Measurements from ENCODE around the gene ZSCAN1. TPM values are rescaled to one million over a fixed set of nuclear protein-coding genes. Genes with fewer than 3 reads are reported as not detected.
A peak's percentile ranks its signal among the peaks of the same experiment; 100 is the strongest.

ZSCAN1 gene
- total and polyA plus RNA-seq, 2 donors from 2014 or later = 0.98 to 2.8 TPM

- no peaks in the 10 kb centered on the region for H3K27me3 ChIP-seq (ENCODE audit: control insufficient read depth, insufficient read depth, low read length)
- intact Hi-C loops (cut with DNase I) = no loop called here
- peaks cover 0 to 4% (median 0%) of the 10 kb centered on the region in 3 donors for H3K9me3 ChIP-seq (ENCODE audit: control insufficient read depth in 2 of 3, insufficient read depth in 1 of 3, low read length in 3 of 3)
- no peaks in the 10 kb centered on the region for H3K4me1 ChIP-seq (ENCODE audit: control insufficient read depth in 2 of 3, insufficient read depth in 2 of 3, low read depth in 1 of 3, low read length in 3 of 3)
- DNase-seq = peak in 4 of 5 donors; percentile 25 to 84 (median 38)
- peak overlapping the region in 1 of 3 donors; percentile 26 for H3K4me3 ChIP-seq (ENCODE audit: low read length in 3 of 3)
- TF ChIP-seq, protein P1, sequence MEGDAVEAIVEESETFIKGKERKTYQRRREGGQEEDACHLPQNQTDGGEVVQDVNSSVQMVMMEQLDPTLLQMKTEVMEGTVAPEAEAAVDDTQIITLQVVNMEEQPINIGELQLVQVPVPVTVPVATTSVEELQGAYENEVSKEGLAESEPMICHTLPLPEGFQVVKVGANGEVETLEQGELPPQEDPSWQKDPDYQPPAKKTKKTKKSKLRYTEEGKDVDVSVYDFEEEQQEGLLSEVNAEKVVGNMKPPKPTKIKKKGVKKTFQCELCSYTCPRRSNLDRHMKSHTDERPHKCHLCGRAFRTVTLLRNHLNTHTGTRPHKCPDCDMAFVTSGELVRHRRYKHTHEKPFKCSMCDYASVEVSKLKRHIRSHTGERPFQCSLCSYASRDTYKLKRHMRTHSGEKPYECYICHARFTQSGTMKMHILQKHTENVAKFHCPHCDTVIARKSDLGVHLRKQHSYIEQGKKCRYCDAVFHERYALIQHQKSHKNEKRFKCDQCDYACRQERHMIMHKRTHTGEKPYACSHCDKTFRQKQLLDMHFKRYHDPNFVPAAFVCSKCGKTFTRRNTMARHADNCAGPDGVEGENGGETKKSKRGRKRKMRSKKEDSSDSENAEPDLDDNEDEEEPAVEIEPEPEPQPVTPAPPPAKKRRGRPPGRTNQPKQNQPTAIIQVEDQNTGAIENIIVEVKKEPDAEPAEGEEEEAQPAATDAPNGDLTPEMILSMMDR (IDR thresholded peaks at IDR 0.05; ENCODE audit: borderline replicate concordance, extremely low read depth, insufficient read depth) = no peak
- FAIRE-seq = no peak
- H3K9ac ChIP-seq (ENCODE audit: low read length in 3 of 3) = no peak overlapping the region
- H3K27ac ChIP-seq (ENCODE audit: low read depth in 2 of 2, low read length in 2 of 2) = no peak overlapping the region
- no peaks in the 10 kb centered on the region for H3K36me3 ChIP-seq (ENCODE audit: control insufficient read depth in 2 of 3, insufficient read depth in 3 of 3, low read length in 3 of 3)
Measured at GRCh38 chr19:58034477-58034793, 610 bp downstream of the ZSCAN1 start.

DNA sequence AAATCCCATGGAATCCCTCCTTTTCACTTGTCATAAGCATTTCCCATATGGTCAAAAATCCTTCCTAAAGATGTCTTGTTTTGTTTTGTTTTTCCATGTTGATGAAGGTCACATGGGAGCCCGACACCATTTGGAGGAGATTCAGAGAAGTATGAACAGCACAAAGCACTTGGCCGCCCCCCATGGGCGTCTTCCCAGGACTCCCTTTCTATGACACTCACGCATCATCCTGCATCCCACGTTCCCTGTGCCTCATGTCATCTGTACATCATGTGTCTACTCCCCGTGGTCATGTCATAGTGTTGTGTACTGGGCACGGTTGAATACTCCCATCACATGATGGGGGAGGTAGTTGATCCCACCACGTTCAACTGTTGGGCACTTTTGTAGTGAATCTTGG is 2.0 kb downstream of the ZSCAN1 start:
- H3K36me3 ChIP-seq (ENCODE audit: control insufficient read depth in 2 of 3, insufficient read depth in 3 of 3, low read length in 3 of 3) = no peaks in the 10 kb centered on the region
- no peak overlapping the region for H3K9ac ChIP-seq (ENCODE audit: low read length in 3 of 3)
- peaks cover 0 to 4% (median 0%) of the 10 kb centered on the region in 3 donors for H3K9me3 ChIP-seq (ENCODE audit: control insufficient read depth in 2 of 3, insufficient read depth in 1 of 3, low read length in 3 of 3)
- H3K27ac ChIP-seq (ENCODE audit: low read depth in 2 of 2, low read length in 2 of 2) = no peak overlapping the region
- no peak for FAIRE-seq
- no peaks in the 10 kb centered on the region for H3K27me3 ChIP-seq (ENCODE audit: control insufficient read depth, insufficient read depth, low read length)
- H3K4me1 ChIP-seq (ENCODE audit: control insufficient read depth in 2 of 3, insufficient read depth in 2 of 3, low read depth in 1 of 3, low read length in 3 of 3) = no peaks in the 10 kb centered on the region
- no peak overlapping the region for H3K4me3 ChIP-seq (ENCODE audit: low read length in 3 of 3)
- no peak for DNase-seq
- TF ChIP-seq, protein P1 (IDR thresholded peaks at IDR 0.05; ENCODE audit: borderline replicate concordance, extremely low read depth, insufficient read depth) = no peak
- intact Hi-C loops (cut with DNase I) = no loop called here

DNA sequence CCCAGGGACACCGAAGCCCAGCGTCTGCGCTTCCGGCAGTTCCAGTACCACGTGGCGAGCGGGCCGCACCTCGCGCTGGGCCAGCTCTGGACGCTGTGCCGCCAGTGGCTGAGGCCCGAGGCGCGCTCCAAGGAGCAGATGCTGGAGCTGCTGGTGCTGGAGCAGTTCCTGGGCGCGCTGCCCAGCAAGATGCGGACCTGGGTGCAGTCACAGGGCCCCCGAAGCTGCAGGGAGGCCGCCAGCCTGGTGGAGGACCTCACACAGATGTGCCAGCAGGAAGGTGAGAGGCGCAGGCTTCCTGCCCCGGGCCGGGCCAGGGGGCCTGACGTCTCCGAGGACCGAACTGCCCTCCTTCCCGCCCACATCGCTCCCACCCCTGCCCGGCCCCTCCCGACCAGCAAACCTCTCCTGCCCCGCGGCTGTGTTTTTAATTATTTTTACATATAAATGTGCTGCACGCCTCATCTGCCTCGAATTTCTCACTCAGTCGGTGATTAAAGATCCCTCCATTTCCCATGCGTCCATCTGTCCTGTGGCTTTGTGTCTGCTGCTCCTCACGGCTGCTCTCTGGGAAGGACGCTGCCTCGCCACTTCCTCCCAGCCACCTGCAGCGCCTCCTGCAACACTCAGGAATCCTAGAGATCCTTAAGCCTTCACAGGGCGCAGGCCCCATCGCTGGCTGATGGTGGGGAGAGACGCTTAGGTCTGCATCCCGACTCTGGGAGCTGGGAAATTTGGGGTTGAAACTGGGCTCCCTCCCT is 4.3 kb downstream of the ZSCAN1 start:
- Histone ChIP-seq H3K4me3 (ENCODE audit: low read length in 3 of 3) (no peak overlapping the region), H3K36me3 (ENCODE audit: control insufficient read depth in 2 of 3, insufficient read depth in 3 of 3, low read length in 3 of 3) (no peaks in the 10 kb centered on the region), H3K27ac (ENCODE audit: low read depth in 2 of 2, low read length in 2 of 2) (no peak overlapping the region), H3K4me1 (ENCODE audit: control insufficient read depth in 2 of 3, insufficient read depth in 2 of 3, low read depth in 1 of 3, low read length in 3 of 3) (no peaks in the 10 kb centered on the region), H3K27me3 (ENCODE audit: control insufficient read depth, insufficient read depth, low read length) (no peaks in the 10 kb centered on the region), H3K9ac (ENCODE audit: low read length in 3 of 3) (no peak overlapping the region), H3K9me3 (ENCODE audit: control insufficient read depth in 2 of 3, insufficient read depth in 1 of 3, low read length in 3 of 3) (no peaks in the 10 kb centered on the region)
- DNase-seq (peak in 3 of 5 donors; percentile 29 to 51 (median 37)), FAIRE-seq (no peak)
- intact Hi-C loops (cut with DNase I) = no loop called here
- TF ChIP-seq, protein P1 (IDR thresholded peaks at IDR 0.05; ENCODE audit: borderline replicate concordance, extremely low read depth, insufficient read depth) = no peak

Data from kidney (tissue), 14 donors.